GM06990 (cell line): ENCODE measurements around the gene GRIK3.

Experiments used
- DNase-seq: peaks from one replicate; pipeline ENCODE4 v3.0.0-alpha.2; 2011; ENCODE audit not compliant: insufficient read length; ENCODE audit errors: extremely low read depth
- H3K27me3 ChIP-seq: replicated peaks from 2 replicates; pipeline ENCODE4 v1.6.0; 2011; ENCODE audit warnings: low read length; ENCODE audit not compliant: control insufficient read depth, insufficient read depth
- H3K36me3 ChIP-seq: 2 replicates; pipeline ENCODE4 v1.5.1; 2011; ENCODE audit warnings: low read length; ENCODE audit not compliant: control insufficient read depth, insufficient read depth
- H3K4me3 ChIP-seq: replicated peaks from 2 replicates; pipeline ENCODE4 v1.5.1; 2011; ENCODE audit warnings: low read depth, mild to moderate bottlenecking, control low read depth, low read length
- TF ChIP-seq, protein P1 (sequence below): IDR thresholded peaks from 2 replicates; pipeline ENCODE4 v1.5.1; 2011; ENCODE audit warnings: low read length, control low read depth, mild to moderate bottlenecking, inconsistent platforms; ENCODE audit not compliant: insufficient read depth, poor library complexity, severe bottlenecking

The GRIK3 gene

DNA sequence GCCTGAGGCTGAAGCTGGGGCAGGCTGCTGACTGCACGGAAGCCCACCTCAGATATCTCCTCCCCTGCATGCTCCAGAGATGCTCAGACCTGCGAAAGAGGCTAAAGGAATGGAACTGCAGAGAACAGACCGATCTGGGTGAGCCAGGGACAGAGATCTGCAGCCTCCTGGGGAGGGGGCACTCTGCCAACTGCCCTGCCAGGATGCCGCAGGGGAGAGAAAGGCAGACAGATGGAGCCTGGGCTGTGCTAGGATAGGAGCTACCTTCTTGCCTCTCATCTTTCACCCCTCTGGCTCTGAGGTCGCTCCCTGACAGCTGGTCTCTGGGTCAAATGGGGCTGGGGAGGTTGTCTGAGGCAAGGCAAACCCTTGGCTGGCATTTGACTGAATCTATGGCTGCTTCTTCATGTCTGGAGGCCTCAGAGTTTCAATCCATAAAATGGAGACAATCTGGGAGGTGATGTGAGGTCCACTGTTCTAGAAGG, 238.2 kb downstream of the GRIK3 start:
- Histone ChIP-seq H3K4me3 (no peak overlapping the region), H3K36me3 (no peaks in the 10 kb centered on the region), H3K27me3 (no peaks in the 10 kb centered on the region; the same call in 1 of the 2 replicates)
- DNase-seq = no peak
- TF ChIP-seq, protein P1, sequence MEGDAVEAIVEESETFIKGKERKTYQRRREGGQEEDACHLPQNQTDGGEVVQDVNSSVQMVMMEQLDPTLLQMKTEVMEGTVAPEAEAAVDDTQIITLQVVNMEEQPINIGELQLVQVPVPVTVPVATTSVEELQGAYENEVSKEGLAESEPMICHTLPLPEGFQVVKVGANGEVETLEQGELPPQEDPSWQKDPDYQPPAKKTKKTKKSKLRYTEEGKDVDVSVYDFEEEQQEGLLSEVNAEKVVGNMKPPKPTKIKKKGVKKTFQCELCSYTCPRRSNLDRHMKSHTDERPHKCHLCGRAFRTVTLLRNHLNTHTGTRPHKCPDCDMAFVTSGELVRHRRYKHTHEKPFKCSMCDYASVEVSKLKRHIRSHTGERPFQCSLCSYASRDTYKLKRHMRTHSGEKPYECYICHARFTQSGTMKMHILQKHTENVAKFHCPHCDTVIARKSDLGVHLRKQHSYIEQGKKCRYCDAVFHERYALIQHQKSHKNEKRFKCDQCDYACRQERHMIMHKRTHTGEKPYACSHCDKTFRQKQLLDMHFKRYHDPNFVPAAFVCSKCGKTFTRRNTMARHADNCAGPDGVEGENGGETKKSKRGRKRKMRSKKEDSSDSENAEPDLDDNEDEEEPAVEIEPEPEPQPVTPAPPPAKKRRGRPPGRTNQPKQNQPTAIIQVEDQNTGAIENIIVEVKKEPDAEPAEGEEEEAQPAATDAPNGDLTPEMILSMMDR = no peak

DNA sequence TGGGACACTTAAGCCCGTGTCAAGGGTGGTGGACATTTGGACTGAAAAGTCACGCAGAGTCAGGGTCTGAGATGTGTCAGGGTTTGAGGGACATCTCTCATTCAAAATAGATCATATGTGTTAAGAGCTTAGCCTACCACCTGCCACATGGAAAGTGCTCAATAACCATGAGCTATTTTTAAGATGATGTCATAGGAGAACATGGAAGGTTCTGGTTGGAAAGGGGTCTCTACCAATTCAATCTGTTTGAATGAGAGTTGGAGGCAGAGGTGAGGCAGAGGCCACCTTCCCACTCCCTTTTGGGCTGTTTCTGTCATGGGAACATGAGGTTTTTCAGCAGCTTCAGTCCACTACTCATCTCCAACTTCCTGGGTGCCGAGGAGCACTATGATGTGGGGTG, 239.9 kb downstream of the GRIK3 start:
- TF ChIP-seq, protein P1 = no peak
- DNase-seq = no peak
- Histone ChIP-seq H3K4me3 (no peak overlapping the region), H3K27me3 (no peaks in the 10 kb centered on the region), H3K36me3 (no peaks in the 10 kb centered on the region)

DNA sequence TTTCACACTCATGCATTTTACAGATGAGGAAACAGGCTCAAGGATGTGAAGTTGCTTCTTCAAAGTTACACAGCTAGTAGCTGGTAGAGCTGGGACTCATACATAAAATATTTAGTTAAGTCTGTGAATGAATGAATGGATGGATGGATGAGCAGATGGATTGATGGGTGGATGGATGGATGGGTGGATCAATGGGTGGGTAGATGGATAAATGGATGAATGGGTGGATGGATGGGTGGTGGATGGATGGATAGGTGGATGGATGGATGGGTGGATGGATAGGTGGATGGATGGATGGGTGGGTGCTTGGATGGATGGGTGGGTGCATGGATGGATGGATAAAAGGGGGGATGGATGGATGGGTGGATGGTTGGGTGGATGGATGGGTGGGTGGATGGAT, 240.9 kb downstream of the GRIK3 start:
- Histone ChIP-seq H3K36me3 (no peaks in the 10 kb centered on the region), H3K27me3 (no peaks in the 10 kb centered on the region), H3K4me3 (no peak overlapping the region)
- DNase-seq = no peak
- TF ChIP-seq, protein P1 = no peak

DNA sequence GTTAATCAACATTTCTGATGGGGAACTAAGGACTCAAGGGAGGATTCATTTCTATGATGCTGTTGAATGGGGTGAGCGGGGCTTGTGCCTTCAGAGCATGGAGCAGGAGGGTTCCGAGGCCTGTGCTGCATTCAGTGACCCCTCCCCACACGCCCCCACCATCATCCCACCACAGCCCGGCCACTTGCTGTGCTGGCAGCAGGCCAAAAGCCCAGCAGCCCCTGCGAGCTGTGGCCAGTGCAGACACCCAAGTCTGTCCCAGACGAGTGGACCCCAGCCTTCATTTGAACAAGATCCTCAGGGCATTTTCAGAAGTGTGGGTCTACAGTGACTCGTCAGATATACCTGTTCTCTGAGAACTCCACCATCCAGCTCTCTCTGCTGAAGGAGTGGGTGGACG, 242.0 kb downstream of the GRIK3 start:
- Histone ChIP-seq H3K36me3 (no peaks in the 10 kb centered on the region), H3K4me3 (no peak overlapping the region), H3K27me3 (no peaks in the 10 kb centered on the region)
- TF ChIP-seq, protein P1 = no peak
- DNase-seq = no peak

DNA sequence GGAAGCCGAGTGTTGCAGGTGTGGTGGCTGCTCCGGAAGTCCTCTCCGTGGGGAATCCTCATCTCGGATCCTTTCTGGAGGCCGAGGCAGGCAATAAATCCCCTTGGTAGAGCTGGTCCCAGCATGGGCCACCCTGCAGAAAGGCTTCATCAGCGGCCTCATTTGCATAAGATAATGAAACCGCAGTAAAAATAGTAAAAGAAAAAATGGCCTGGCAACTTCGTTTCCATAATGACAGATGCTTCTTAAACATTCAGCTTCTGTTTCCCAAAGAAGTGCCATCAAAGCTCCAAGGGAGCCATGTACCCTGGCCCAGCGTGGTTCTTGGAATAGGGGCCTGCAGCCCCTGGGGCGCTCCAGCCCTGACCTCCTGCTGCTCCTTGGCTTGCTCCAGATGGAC, 244.1 kb downstream of the GRIK3 start:
- no peak for DNase-seq
- H3K36me3 ChIP-seq = no peaks in the 10 kb centered on the region
- H3K27me3 ChIP-seq = no peaks in the 10 kb centered on the region
- TF ChIP-seq, protein P1 = no peak
- no peak overlapping the region for H3K4me3 ChIP-seq

DNA sequence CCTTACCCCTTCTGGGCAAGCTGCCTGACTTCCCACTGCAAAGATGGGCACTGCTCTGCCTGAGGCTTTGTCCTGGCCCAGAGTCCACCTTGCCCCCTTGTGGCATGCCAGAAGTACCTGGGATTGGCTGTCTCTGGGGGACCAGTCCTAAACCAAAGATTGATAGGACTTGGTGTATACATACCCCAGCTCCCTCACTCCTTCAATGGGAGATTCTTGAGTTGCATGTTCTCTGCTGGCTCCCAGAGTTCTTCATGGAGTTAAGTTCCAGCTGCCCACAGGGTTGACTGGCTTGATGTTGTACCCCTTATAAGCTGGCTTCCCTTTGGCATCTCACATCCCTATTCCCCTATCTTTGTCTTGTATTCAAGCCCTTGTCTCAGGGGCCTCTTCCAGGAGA, 244.8 kb downstream of the GRIK3 start:
- DNase-seq = no peak
- TF ChIP-seq, protein P1 = no peak
- Histone ChIP-seq H3K27me3 (no peaks in the 10 kb centered on the region), H3K4me3 (no peak overlapping the region), H3K36me3 (no peaks in the 10 kb centered on the region)
